ENCODE results near the gene SUZ12. TPM values are rescaled to one million over a fixed set of nuclear protein-coding genes. Genes with fewer than 3 reads are reported as not detected.
"Not testable (repeated sequence)": the region's sequence is repeated elsewhere in the genome, so short reads cannot be mapped to it uniquely, and the experiment has no call there.

The SUZ12 gene
- total RNA-seq: 35.3 TPM

DNA sequence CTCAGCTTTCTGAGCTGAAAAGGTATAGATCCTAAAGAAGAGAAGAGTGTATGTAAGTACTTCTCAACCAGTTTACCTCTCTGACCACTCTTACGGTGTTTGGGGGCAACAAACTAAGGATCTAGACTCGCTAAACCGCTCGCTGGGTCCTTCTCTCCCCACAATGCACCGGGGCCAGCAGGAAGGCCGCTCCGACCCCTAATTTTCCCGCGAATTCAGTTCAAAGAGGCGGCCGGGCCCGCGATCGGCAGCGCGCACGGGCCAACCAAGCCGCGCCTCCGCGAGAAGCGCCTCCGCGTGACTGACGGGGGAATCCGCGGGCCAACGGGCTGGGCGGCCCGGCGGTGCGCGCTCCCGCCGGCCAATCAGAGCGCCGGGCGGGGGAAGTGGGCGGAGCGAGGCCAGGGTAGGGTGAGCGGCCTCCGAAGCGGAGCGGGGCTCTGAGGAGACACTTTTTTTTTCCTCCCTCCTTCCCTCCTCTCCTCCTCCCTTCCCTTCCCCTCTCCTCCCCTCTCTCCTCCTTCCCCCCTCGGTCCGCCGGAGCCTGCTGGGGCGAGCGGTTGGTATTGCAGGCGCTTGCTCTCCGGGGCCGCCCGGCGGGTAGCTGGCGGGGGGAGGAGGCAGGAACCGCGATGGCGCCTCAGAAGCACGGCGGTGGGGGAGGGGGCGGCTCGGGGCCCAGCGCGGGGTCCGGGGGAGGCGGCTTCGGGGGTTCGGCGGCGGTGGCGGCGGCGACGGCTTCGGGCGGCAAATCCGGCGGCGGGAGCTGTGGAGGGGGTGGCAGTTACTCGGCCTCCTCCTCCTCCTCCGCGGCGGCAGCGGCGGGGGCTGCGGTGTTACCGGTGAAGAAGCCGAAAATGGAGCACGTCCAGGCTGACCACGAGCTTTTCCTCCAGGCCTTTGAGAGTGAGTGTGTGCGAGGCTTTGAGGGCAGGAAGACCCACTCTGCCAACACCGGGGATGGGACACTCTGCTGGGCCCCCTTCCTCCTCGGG, at the start of gene SUZ12:
SUZ12 (plus strand) TSS at position 393 of the 995 bp plus-strand sequence; CDS start at position 633, 240 bp downstream.
- peak; percentile 94 for DNase-seq

DNA sequence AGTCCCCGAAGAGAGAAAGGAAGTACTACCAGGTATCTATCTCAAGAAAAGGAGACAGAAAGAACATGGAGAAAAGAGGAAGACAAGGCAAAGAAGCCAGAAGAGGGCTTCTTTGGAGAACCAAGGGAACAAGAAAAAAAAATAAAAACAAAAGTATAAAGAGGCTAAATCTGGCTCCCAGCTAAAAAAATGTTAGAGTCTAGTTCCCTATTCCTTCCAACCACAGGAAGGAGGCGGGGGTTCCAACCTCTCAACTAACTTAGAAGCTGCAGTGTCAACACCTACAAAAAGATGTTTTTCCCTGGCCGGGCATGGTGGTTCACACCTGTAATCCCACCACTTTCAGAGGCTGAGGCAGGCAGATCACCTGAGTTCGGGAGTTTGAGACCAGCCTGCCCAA, 48.7 kb upstream of the SUZ12 start:
- DNase-seq: no peak

DNA sequence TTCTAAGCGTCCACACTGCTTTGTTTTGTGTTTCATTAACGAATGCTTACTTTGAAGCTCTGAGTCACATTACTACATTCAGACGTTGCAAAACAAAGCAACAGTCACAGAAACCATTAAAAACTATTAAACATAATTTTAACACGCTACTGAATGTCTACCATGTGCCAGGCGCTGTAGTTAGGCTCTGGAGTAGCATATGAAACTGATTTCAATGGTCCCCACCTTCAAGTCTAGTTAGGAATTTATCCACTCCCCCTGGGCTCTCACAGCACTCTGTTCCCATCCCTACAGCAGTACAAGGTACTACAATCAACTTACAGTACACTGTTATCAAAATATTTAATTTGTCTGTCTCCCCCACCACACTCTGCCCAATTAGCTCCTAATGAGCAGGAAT, 35.9 kb upstream of the SUZ12 start:
- no peak for DNase-seq

DNA sequence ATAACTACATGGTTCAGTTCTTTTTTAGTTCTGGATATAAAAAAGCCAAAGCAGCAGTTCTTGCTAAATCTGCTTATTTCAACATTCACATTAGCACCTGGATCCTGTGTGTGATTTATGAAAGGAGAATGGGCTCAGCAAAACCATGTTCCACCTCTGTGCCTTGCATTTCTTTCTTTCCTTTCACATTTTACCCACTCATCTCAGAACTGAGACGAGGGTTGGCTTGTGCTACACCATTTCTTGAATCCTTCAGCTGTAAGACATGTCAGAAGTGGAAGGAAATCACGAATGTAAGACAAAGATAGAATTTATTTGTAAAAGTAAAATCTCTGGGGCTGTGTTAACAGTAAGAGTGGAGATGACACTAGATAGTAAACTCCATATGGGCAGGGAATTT, 34.1 kb upstream of the SUZ12 start:
- no peak for DNase-seq

DNA sequence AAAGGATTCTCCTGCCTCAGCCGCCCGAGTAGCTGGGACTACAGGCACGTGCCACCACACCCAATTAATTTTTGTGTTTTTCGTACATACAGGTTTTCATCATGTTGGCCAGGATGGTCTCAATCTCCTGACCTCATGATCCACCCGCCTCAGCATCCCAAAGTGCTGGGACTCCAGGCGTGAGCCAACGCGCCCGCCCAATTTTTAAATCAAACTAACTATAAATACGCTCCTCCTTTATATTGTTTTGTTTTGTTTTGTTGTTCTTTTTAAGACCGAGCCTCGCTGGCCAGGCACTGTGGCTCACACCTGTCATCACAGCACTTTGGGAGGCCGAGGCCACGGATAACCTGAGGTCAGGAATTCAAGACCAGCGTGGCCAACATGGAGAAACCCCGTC, 33.4 kb upstream of the SUZ12 start:
- DNase-seq: no peak

DNA sequence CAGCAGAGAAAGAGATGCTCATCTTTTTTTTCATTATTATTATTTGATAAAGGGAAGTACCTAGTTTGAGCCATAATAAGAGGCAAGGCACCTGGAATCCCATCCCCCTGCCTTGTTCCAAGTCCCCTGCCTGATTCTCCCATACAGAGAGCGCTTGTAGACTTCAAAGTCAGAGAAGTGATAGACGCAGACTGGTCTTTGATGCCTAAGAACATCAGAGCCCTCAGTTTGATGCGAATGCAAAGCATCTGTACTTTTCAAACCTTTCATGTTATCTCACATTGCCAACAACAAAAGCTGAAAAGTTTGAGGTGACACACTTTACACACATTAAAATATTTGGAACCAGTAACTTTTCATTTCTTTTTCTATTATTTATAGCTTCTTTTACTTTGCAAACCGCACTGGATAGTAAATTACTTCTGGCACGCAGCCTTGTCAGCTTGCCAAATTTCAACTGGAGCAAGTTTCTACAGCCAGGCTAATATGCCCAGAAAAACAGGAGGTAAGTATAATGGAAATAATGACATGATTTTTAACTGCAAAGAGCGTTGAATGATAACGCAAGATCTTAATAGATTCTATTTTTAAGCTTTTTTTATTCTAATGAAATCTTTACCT, 29.4 kb upstream of the SUZ12 start:
- DNase-seq: peak; percentile 69

DNA sequence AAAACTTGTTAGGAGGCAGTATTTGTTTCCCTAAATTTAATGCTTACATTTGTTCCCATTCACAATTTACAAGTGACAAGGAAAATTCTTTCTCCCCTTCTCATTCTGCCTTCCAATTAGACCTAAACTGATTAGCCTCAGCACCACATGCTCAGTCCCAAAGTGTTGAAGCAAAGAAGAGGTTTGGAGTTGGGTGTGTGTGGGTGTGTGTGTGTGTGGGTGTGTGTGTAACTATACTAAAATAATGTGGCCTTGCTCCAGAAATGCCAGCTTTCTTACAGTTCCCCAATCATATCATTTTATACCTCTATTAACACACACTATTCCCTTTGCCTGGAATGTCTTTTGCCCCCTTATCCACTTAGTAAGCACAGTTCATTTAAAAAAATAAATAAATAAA, 28.4 kb upstream of the SUZ12 start:
- no peak for DNase-seq

DNA sequence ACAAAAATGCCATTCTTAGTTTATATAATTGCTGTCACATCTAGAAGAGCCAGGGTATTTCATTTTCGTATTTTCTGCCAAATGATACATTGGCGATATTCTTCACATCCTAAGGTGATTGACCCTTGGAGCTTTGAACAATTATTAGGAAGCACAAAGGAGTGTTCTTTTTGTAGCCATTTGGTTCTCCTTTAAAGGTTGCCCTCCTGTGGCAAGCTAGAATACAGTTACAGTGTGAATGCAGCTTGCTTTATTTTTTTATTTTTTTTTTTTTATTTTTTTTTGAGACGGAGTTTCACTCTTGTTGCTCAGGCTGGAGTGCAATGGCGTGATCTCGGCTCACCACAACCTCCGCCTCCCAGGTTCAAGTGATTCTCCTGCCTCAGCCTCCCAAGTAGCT, 24.1 kb upstream of the SUZ12 start:
- DNase-seq: not testable (repeated sequence)

DNA sequence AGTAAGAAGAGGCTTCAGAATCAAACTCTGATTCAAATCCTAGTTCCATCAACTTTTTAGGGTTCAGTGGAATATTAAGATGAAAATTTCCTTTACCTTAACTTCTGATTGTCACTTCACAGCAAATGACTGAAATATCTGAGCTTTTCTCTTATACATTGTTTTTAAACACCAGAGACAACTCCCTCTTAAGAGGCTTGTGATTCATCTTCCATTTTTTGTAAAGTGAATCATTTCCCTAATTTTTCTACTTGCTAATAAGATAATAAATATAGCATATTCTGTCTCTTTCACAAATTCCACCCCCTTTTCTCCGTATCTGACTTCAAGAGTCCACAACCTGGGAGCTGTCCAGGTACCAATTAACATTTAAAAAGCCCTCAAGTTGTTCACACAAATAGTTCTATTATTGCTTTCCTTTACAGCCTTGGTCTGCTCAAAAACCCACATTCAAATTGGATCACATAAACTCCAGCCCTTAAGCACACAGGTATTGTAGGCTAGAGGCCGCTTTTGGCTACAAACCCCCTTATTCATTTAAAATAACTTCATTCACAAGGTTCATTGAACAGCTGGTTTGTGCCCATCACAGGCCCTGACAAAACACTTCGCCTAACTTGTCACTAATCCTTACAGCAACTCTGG, 21.2 kb upstream of the SUZ12 start:
- no peak for DNase-seq

DNA sequence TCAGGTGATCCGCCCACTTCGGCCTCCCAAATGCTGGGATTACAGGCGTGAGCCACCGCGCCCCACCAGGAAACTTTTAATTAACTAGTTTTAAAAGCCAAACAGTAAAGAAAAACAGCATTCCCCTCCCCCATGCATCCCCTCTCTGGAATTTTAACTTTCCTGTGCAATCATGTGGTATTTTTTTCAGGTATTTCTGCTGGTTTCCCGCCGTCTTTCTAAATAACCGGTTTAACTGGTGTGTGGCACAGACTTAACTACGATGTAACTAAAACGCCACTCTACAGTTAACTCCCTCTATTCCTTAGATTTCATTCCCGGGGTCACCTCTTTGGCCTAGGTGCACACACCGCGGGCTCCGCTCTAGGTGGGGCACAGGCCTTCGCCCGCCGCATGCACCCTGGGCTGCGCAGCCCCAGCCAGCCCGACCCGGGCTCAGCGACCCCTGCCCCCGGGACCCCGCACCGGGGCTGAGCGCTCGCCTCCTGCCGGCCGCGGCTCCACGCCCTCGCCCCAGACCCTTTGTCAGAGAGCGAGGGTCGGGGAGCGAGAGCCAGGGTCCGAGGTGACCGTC, 20.2 kb upstream of the SUZ12 start:
- peak; percentile 14 for DNase-seq

DNA sequence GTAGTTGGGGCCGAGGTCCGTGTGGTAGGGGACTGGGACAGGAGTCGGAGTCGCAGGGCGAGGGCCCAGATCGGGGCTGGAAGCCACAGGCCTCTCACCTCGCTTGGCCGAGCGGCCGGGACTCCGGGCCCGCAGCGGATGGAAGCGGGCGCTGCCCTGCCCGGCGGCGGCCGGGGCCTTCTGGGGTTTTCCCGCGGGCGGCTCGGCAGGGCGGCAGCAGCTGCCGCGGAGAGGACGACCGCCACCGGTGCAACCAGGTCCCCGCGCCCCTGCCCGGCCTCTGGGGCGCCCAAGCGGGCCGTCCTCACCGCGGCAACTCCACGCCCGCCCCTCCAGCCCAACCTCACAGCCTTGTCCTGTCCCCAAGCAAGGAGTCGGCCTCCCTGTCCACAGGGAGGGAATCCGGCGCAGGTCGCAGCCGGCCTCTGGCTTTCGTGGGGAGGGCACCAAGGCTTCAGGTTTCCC, 19.7 kb upstream of the SUZ12 start:
- no peak for DNase-seq

DNA sequence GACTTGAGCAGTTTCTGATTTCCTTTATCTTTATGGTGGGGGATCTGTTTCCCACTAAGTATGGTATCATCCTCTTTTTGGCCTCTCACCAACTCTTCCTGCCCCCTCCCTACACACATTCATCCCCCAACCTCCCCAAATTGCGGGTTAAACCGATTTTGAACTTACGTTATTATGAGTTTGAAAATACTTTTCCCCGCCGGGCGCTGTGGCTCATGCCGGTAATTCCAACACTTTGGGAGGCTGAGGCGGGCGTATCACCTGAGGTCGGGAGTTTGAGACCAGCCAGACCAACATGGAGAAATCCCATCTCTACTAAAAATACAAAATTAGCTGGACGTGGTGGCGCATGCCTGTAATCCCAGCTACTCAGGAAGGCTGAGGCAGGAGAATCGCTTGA, 19.1 kb upstream of the SUZ12 start:
- DNase-seq: not testable (repeated sequence)

DNA sequence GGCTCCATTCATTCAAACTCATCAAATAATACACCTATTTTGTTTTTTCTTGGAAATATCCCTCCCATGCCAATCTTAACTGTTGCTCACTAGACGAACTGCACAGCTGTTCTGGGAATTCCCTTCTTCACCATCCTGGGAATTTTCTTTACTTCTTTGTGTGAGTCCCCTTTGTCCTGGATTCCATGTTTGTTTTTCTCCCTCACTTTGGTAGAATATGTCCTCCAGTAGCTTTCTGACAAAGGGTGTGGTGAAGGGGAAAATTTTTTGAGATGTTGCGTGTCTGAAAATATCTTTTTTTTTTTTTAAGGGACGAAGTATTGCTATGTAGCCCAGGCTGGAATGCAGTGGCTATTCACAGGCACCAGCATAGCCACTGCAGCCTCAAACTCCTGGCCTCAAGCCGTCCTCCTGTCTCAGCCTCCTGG, 18.1 kb upstream of the SUZ12 start:
- no peak for DNase-seq

DNA sequence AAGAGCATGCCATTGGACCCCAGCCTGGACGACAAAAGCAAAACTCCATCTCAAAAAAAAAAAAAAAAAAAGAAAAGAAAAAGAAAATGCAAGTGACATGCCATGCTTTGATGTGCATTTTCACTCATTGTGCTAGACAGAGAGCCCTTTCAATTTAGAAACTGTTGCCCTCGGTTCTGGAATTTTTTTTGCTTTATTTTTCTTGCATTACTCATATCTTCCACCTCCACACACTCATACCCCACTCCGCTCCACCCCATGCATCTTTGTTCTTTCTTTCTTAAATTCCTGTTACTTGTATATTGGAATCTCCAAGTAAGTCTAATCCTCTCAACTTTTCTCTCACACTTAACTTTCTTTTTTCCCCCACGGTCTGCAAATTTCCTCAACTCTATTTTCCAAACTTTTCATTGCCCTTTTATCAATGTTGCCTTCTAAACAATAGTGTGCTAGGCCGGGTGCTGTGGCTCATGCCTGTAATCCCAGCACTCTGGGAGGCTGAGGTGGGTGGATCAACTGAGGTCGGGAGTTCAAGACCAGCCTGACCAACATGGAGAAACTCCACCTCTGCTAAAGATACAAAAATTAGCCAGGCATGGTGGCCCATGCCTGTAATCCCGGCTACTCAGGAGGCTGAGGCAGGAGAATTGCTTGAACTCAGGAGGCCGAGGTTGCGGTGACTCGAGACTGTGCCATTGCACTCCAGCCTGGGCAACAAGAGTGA, 16.8 kb upstream of the SUZ12 start:
- DNase-seq: no peak

DNA sequence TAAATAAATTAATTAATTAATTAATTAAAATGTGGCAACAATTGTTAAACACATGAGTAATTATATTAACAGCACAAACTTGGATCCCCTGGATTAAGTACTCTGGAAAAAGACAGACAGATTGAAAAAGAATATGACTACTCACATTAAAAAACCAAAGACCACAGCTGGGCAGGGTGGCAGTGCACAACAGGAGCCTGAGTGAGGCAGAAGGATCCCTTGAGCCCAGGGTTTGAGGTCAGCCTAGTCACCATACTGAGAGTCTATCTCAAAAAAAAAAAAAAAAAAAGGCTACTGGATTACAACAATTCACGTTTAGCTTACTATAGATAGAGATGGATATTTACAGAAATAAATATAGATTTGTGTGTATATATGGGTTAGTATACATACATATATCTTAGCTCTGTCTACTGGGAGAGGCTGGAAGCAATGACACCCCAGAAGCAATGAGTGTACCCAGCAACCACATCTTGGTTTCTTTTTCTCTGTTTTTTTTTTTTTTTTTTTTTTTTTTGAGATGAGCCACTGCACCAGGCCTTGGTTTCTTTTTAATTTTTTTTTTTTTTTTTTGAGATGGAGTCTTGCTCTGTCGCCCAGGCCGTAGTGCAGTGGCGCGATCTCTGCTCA, 10.6 kb upstream of the SUZ12 start:
- no peak for DNase-seq

DNA sequence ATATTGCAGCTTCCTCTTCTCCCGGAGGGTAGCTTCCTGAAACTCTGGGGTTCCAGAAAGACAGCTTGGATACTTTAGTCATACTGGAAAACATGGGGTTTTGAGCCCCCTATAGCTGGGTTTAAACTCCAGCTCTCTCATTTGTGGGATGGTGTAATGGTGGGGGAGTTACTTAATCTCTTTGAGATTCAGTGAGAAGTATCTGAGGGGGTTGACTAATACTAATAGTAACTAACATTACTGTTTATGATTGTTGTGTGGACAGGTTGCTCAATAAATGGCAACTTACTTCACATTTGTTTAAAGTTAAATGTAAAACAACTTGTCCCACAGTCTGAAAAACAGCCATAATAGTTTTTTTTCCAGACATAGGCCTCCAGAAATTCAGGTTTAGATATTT, 5.1 kb upstream of the SUZ12 start:
- no peak for DNase-seq

DNA sequence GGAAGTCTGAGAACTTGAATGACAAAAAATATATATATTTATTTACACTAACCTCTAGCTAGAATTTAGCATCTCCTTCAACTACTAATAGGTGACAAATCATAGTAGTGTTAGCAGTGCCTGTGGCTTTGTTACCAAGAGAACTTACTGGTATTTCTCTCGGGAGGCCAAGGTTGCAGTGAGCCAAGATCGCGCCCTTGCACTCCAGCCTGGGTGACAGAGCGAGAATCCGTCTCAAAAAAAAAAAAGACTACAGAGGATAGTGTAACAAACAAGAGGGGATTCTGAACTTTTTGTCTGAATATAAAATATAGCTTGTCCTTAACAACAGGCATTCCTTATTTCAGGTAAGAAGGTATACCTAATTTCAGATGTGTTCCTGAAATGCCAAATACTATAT, 1.3 kb upstream of the SUZ12 start:
- no peak for DNase-seq

DNA sequence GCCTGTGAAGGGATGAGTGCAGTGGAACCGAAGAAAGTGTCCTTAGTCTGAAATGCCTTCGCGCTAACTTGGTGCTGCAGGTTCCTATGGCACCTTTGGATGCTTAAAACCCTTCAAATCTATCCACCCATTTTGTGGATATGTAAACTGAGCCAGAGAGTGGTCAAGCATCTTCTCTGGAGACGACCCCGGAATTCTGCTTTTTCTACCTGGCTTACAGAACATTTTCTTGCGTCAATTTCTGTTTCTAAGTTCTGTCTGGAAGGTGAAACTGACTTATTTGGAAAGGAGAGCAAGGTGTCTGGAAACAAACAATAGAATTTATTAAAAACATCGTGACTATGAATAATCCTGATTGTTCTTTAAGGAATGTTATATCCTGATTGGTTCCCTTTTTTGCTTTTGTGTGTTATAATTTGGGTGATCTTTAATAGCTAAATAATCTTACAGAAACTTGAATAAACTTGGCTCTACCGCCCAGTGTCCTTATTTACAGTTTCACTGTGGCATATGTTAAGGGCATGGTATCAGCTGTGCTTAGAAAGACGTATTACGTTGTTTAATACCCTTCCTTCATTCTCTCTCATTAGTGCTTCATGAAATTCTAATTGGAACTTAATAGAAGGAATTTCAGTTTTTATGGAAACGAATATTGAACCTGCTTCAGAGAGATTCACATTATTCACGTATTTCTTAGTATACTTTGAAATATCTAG, 1.3 kb downstream of the SUZ12 start:
- peak; percentile 3 for DNase-seq

DNA sequence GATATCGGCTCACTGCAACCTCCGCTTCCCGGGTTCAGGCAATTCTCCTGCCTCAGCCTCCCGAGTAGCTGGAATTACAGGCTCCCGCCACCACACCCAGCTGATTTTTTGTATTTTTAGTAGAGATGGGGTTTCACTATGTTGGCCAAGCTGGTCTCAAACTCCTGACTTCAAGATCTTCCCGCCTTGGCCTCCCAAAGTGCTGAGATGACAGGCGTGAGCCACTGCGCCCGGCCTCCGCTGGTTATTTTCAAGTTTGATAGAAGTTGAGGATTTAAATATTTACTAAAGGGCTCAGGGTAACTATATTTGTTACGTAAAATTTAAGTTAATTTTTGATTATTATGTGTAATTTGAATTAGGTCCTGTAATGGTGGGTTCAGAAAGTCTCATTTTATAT, 5.1 kb downstream of the SUZ12 start:
- DNase-seq: not testable (repeated sequence)

DNA sequence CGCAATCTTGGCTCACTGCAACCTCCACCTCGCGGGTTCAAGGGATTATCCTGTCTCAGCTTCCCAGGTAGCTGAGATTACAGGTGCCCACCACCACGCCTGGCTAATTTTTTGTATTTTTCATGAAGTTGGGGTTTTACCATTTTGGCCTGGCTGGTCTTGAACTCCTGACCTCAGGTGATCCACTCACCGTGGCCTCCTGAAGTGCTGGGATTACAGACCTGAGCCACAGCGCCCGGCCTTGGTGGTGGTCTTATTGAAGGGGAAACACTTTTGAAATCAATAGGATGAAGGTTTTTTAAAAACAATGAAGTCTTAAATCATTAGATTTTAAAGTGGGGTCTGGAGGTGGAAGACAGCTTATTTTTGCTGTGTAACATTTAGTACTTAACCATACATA, 5.6 kb downstream of the SUZ12 start:
- not testable (repeated sequence) for DNase-seq

DNA sequence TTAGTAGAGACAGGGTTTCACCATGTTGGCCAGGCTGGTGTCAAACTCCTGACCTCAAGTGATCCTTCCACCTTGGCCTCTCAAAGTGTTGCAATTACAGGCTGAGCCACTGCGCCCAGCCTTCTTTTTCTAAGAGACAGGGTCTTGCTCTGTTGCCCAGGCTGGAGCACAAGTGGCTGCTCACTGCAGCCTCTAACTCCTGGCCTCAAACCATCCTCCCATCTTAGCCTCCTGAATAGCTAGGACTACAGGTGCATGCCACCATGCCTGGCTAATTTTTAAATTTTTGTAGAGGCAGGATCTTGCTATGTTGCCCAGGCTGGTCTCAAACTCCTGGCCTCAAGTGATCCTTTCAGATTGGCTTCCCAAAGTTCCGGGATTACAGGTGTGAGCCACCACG, 15.1 kb downstream of the SUZ12 start:
- not testable (repeated sequence) for DNase-seq
